ENCODE results near the gene SRSF11. TPM values are rescaled to one million over a fixed set of nuclear protein-coding genes. Genes with fewer than 3 reads are reported as not detected.

The SRSF11 gene
- total and polyA plus RNA-seq, 2 of the 4 experiments (the other 2 are of a cell fraction) = 94.5 to 149 TPM

DNA sequence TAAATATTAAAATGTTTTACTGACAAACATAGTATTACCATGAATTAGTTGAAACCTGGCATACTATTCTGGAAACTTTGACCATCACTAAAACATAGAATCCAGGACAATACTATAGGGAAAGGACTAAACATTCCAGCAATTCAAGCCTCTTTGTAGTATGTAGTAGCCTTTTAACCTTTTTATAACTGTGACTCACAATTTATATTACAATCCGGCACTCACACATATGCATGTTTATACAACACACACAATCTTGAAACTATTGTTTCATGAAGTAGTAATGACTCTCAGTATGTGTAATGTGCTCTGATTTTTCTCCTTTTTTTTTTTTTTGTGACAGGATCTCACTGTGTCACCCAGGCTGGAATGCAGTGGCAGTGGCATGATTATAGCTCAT lies 69.0 kb downstream of the SRSF11 start:
- Histone ChIP-seq H3K14ac (replicated peaks; ENCODE audit: low read depth, low read length) (no peak overlapping the region), H3K4me1 (ENCODE audit: control insufficient read depth, insufficient read depth, low read length) (peaks cover 2% of the 10 kb centered on the region; the same call in 1 of the 2 replicates), H3K27ac (ENCODE audit: insufficient read depth, low read length) (no peak overlapping the region), H3K4ac (ENCODE audit: low read depth, low read length) (no peak overlapping the region), H2AK5ac (ENCODE audit: low read depth, low read length) (no peak overlapping the region), H3K9me3 (ENCODE audit: control insufficient read depth, insufficient read depth, low read length) (no peaks in the 10 kb centered on the region), H4K91ac (ENCODE audit: insufficient read depth, low read depth, low read length) (no peak overlapping the region), H3K36me3 (ENCODE audit: control insufficient read depth, insufficient read depth, low read length) (peaks cover 12% of the 10 kb centered on the region), H3K9ac (ENCODE audit: low read depth, low read length) (no peak overlapping the region), H2BK20ac (ENCODE audit: low read depth, low read length) (no peak overlapping the region), H3K18ac (ENCODE audit: low read depth, low read length) (no peak overlapping the region), H4K8ac (ENCODE audit: low read depth in 2 of 2, low read length in 2 of 2) (no peak overlapping the region), H2AFZ (replicated peaks; ENCODE audit: low read length, poor library complexity) (no peak overlapping the region), H2BK5ac (ENCODE audit: low read depth, low read length, poor library complexity, severe bottlenecking) (no peak overlapping the region), H4K20me1 (ENCODE audit: insufficient read depth, low read length) (no peaks in the 10 kb centered on the region), H3K79me1 (ENCODE audit: low read depth in 1 of 2, low read length in 2 of 2) (peaks cover 4 to 13% of the 10 kb centered on the region in 2 experiments; a peak in 3 of 4 replicates), H3K9me1 (ENCODE audit: insufficient read depth, low read length) (peaks cover 3% of the 10 kb centered on the region; the same call in 1 of the 2 replicates), H2BK15ac (ENCODE audit: low read depth, low read length) (no peak overlapping the region), H3K56ac (ENCODE audit: extremely low read depth, insufficient read depth, low read length) (no peak overlapping the region), H3K23ac (ENCODE audit: low read depth, low read length) (no peak overlapping the region), H2BK120ac (ENCODE audit: low read depth, low read length) (no peak overlapping the region), H3K4me2 (ENCODE audit: low read depth, low read length) (no peak overlapping the region), H2AK9ac (replicated peaks; ENCODE audit: low read depth, low read length, poor library complexity) (no peak overlapping the region), H4K5ac (ENCODE audit: low read depth, low read length) (no peak overlapping the region), H3K27me3 (ENCODE audit: control insufficient read depth, insufficient read depth, low read length) (no peaks in the 10 kb centered on the region), H3K4me3 (ENCODE audit: insufficient read depth, low read depth, low read length) (no peak overlapping the region)
- TF ChIP-seq USF2 (IDR thresholded peaks at IDR 0.05; ENCODE audit: low read depth, low read length) (no peak), ELK1 (IDR thresholded peaks at IDR 0.05; ENCODE audit: borderline replicate concordance, low read depth, low read length) (no peak), RCOR1 (IDR thresholded peaks at IDR 0.05; ENCODE audit: insufficient replicate concordance, low read length) (no peak), FOS (IDR thresholded peaks at IDR 0.05; ENCODE audit: low read depth, low read length) (peak; percentile 38; the same call in 1 of the 2 replicates), NFE2L2 (IDR thresholded peaks at IDR 0.05; ENCODE audit: low read depth, low read length) (no peak)
- BruUV-seq (replicated peaks) = no TSS peak
- POLR2A ChIA-PET (ENCODE audit: unreplicated experiment) = no interaction called here
- in situ Hi-C loops (cut with MboI; ENCODE audit: low sequenced_read_pairs) = no loop called here
- DNase-seq = peak; percentile 71
- peak; percentile 77 for ATAC-seq (ENCODE audit: low read depth)
- intact Hi-C loops (cut with micrococcal nuclease) = no loop called here
- dilution Hi-C loops (cut with HindIII; ENCODE audit: low sequenced_read_pairs, unreplicated experiment) = no loop called here
- CTCF ChIA-PET = interaction anchor here (0.6 kb wide), 1 partner anchor 143 kb away, joined by 7 read pairs; no protein-coding TSS in a partner anchor
- no CpG with 5 or more reads among the region's 1 CpG for WGBS, 2 experiments (ENCODE audit: extremely low coverage in 2 of 2, insufficient read length in 1 of 2)
